HEK293T (cell line): ENCODE measurements around the gene GRAP2.

Experiments used
- CTCF ChIA-PET: fragments of 350-600 bp; formaldehyde crosslinking; extraction: SDS; loops from one replicate; lab custom pipeline; 2021; ENCODE audit warnings: antibody characterized with exemption, inconsistent platforms; lab: Yijun Ruan, JAX
- POLR2A ChIA-PET: fragments of 350-600 bp; formaldehyde crosslinking; extraction: SDS; loops from one replicate; lab custom pipeline; 2020; ENCODE audit warnings: antibody characterized with exemption, inconsistent platforms; lab: Yijun Ruan, JAX
- DNase-seq: peaks from one replicate; pipeline ENCODE4 v3.0.0; 2012; ENCODE audit warnings: mixed read lengths; ENCODE audit errors: extremely low spot score
- ARNT ChIP-seq: fragments of 450-650 bp; IDR thresholded peaks from 2 replicates; pipeline ENCODE4 v1.6.1; 2017; ENCODE audit warnings: mild to moderate bottlenecking
- BHLHE40 ChIP-seq: fragments of 450-650 bp; IDR thresholded peaks from 2 replicates; pipeline ENCODE4 v1.6.1; 2016; ENCODE audit warnings: mild to moderate bottlenecking, moderate library complexity, borderline replicate concordance
- CTBP1 ChIP-seq: fragments of 450-650 bp; IDR thresholded peaks from 2 replicates; pipeline ENCODE4 v1.6.1; 2016; ENCODE audit warnings: borderline replicate concordance
- ELF4 ChIP-seq: fragments of 450-650 bp; IDR thresholded peaks from 2 replicates; pipeline ENCODE4 v1.6.1; 2017; ENCODE audit warnings: antibody characterized with exemption
- FOXA1 ChIP-seq: fragments of 450-650 bp; IDR thresholded peaks from 2 replicates; pipeline ENCODE4 v1.6.1; 2016; ENCODE audit warnings: mild to moderate bottlenecking
- FOXK2 ChIP-seq: fragments of 450-650 bp; IDR thresholded peaks from 2 replicates; pipeline ENCODE4 v1.6.1; 2016; ENCODE audit warnings: mild to moderate bottlenecking
- FOXM1 ChIP-seq: fragments of 450-650 bp; IDR thresholded peaks from 2 replicates; pipeline ENCODE4 v1.6.1; 2017; ENCODE audit warnings: mild to moderate bottlenecking, borderline replicate concordance
- HDGF ChIP-seq: fragments of 450-650 bp; IDR thresholded peaks from 2 replicates; pipeline ENCODE4 v1.6.1; 2017; ENCODE audit warnings: antibody characterized with exemption, borderline replicate concordance
- L3MBTL2 ChIP-seq: fragments of 450-650 bp; conservative IDR thresholded peaks from 2 replicates; pipeline ENCODE4 v1.6.1; 2016; ENCODE audit warnings: mild to moderate bottlenecking
- LEF1 ChIP-seq: fragments of 450-650 bp; IDR thresholded peaks from 2 replicates; pipeline ENCODE4 v1.6.1; 2017; ENCODE audit warnings: mild to moderate bottlenecking, borderline replicate concordance
- NFRKB ChIP-seq: fragments of 450-650 bp; IDR thresholded peaks from 2 replicates; pipeline ENCODE4 v1.6.1; 2016; ENCODE audit warnings: mild to moderate bottlenecking, moderate library complexity
- SP1 ChIP-seq: fragments of 450-650 bp; IDR thresholded peaks from 2 replicates; pipeline ENCODE4 v1.6.1; 2017
- SUZ12 ChIP-seq: fragments of 450-650 bp; IDR thresholded peaks from 2 replicates; pipeline ENCODE4 v1.6.1; 2016; ENCODE audit warnings: mild to moderate bottlenecking
- TARDBP ChIP-seq: fragments of 450-650 bp; IDR thresholded peaks from 2 replicates; pipeline ENCODE4 v1.6.1; 2016
- ZNF384 ChIP-seq: fragments of 450-650 bp; IDR thresholded peaks from 2 replicates; pipeline ENCODE4 v1.6.1; 2016
- TF ChIP-seq, protein P1 (sequence below): fragments of 450-650 bp; IDR thresholded peaks from 2 replicates; pipeline ENCODE4 v1.6.1; 2016

The GRAP2 gene

DNA sequence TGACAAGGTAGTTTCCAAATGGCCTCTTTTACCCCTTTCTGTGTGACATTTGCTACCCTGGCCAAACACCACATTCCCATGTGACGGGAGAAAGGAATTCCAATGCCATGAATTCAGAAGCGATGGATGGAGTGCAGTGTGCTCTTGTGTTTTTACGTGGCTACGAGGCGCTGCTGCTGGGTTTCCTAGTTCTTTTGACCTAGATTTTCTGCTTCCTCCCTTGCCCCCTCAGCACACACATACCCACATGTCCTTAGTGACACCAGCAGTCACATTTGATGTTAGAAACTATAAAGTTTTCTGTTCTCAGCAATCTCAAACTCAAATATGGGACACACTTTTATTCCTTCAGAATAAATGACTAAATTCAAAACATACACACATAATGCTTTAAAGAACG is 51.5 kb downstream of the GRAP2 start:
- no peak for DNase-seq
- TF ChIP-seq TARDBP (no peak), SUZ12 (no peak), FOXK2 (no peak), FOXM1 (no peak), ZNF384 (no peak), NFRKB (no peak), ARNT (no peak), CTBP1 (no peak), LEF1 (no peak), ELF4 (no peak), SP1 (no peak), FOXA1 (no peak), HDGF (no peak), L3MBTL2 (no peak), BHLHE40 (no peak)
- TF ChIP-seq, protein P1, sequence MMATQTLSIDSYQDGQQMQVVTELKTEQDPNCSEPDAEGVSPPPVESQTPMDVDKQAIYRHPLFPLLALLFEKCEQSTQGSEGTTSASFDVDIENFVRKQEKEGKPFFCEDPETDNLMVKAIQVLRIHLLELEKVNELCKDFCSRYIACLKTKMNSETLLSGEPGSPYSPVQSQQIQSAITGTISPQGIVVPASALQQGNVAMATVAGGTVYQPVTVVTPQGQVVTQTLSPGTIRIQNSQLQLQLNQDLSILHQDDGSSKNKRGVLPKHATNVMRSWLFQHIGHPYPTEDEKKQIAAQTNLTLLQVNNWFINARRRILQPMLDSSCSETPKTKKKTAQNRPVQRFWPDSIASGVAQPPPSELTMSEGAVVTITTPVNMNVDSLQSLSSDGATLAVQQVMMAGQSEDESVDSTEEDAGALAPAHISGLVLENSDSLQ, result no peak
- ChIA-PET CTCF (interaction anchor here (1.5 kb wide), 1 partner anchor 13 kb away, joined by 3 read pairs; no protein-coding TSS in a partner anchor), POLR2A (no interaction called here)

- no peak for TF ChIP-seq ARNT
- no peak for TF ChIP-seq CTBP1
- TF ChIP-seq, protein P1, result no peak
- no peak for TF ChIP-seq SP1
- TF ChIP-seq L3MBTL2, result no peak
- no peak for TF ChIP-seq ELF4
- TF ChIP-seq HDGF, result no peak
- TF ChIP-seq LEF1, result no peak
- TF ChIP-seq FOXK2, result no peak
- TF ChIP-seq FOXA1, result no peak
- TF ChIP-seq SUZ12, result no peak
- TF ChIP-seq TARDBP, result no peak
- no peak for TF ChIP-seq ZNF384
- no peak for TF ChIP-seq NFRKB
- TF ChIP-seq BHLHE40, result no peak
- TF ChIP-seq FOXM1, result no peak
- no peak for DNase-seq
- CTCF ChIA-PET, result interaction anchor here (1.5 kb wide), 1 partner anchor 12 kb away, joined by 3 read pairs; no protein-coding TSS in a partner anchor
- POLR2A ChIA-PET, result no interaction called here
Measured at GRCh38 chr22:39953101-39953500, 52.2 kb downstream of the GRAP2 start.

DNA sequence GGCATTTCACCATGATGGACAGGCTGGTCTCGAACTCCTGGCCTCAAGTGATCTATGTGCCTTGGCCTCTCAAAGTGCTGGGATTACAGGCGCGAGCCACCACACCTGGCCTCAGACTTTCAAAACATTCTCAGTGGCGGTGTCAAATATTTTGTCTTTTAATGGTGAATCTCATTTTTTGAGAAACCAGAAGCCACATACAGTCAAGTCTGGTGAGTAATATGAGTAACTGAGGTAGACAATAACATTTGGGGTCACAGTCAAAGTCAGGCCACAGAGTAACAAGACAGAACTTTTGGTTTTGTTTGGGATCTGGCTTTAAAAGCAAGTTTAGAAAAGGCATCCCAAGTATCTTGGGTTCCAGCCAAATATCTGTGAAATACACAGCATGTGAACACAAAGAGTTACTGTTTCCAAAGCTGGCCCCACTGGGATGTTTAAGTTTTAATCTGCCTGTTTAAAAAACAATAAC is 53.7 kb downstream of the GRAP2 start:
- CTCF ChIA-PET, result interaction anchor here (1.4 kb wide), 1 partner anchor 12 kb away, joined by 3 read pairs; no protein-coding TSS in a partner anchor
- POLR2A ChIA-PET, result no interaction called here
- no peak for DNase-seq
- TF ChIP-seq FOXA1, result no peak
- no peak for TF ChIP-seq CTBP1
- TF ChIP-seq, protein P1, result no peak
- no peak for TF ChIP-seq FOXM1
- no peak for TF ChIP-seq ELF4
- no peak for TF ChIP-seq ZNF384
- no peak for TF ChIP-seq ARNT
- TF ChIP-seq NFRKB, result no peak
- TF ChIP-seq SP1, result no peak
- no peak for TF ChIP-seq L3MBTL2
- no peak for TF ChIP-seq FOXK2
- no peak for TF ChIP-seq BHLHE40
- no peak for TF ChIP-seq LEF1
- no peak for TF ChIP-seq SUZ12
- no peak for TF ChIP-seq HDGF
- TF ChIP-seq TARDBP, result no peak

- DNase-seq, result no peak
- TF ChIP-seq, protein P1, result no peak
- no peak for TF ChIP-seq CTBP1
- no peak for TF ChIP-seq ELF4
- ChIA-PET CTCF (interaction anchor here (0.6 to 0.7 kb wide), 2 partner anchors 421 to 460 kb away, joined by 6 to 7 read pairs; no protein-coding TSS in a partner anchor), POLR2A (no interaction called here)
Measured at GRCh38 chr22:39955675-39956074, 54.8 kb downstream of the GRAP2 start.

- no peak for DNase-seq
- TF ChIP-seq TARDBP, result no peak
- no peak for TF ChIP-seq CTBP1
- no peak for TF ChIP-seq SUZ12
- no peak for TF ChIP-seq ZNF384
- TF ChIP-seq, protein P1, result no peak
- TF ChIP-seq L3MBTL2, result no peak
- TF ChIP-seq FOXA1, result no peak
- TF ChIP-seq LEF1, result no peak
- no peak for TF ChIP-seq FOXK2
- TF ChIP-seq BHLHE40, result no peak
- TF ChIP-seq SP1, result no peak
- TF ChIP-seq ARNT, result no peak
- TF ChIP-seq FOXM1, result no peak
- no peak for TF ChIP-seq ELF4
- TF ChIP-seq NFRKB, result no peak
- no peak for TF ChIP-seq HDGF
- CTCF ChIA-PET, result no interaction called here
- POLR2A ChIA-PET, result no interaction called here
Measured at GRCh38 chr22:39956932-39957664, 56.2 kb downstream of the GRAP2 start.
